GM18861 (cell line): ENCODE data around the gene VWA7.

Experiments
- ATAC-seq: cut with Tn5 transposase; IDR thresholded peaks from one replicate; pipeline ENCODE4 v1.9.1; 2021; ENCODE audit not compliant: unreplicated experiment

VWA7 gene

DNA sequence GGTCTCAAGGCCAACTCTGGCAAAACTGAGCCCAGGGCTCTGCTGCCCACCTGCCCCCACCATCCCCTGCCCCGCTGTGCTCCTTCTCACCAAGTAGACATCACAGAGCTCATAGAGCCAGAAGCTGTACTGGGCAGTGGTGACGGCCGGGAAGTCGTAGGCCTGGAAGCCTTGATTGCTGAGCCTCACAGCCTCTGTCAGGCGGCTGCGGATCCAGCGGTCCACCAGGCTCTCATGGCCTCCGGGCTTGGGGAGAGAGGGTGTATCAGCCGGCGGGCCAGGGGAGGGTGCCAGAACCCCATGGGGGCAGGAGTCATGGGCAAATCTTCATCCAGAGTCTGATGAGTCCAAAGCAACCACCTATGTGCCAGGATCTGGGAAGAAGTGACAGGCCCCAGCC, 2.8 kb upstream of the VWA7 start:
- no peak for ATAC-seq

DNA sequence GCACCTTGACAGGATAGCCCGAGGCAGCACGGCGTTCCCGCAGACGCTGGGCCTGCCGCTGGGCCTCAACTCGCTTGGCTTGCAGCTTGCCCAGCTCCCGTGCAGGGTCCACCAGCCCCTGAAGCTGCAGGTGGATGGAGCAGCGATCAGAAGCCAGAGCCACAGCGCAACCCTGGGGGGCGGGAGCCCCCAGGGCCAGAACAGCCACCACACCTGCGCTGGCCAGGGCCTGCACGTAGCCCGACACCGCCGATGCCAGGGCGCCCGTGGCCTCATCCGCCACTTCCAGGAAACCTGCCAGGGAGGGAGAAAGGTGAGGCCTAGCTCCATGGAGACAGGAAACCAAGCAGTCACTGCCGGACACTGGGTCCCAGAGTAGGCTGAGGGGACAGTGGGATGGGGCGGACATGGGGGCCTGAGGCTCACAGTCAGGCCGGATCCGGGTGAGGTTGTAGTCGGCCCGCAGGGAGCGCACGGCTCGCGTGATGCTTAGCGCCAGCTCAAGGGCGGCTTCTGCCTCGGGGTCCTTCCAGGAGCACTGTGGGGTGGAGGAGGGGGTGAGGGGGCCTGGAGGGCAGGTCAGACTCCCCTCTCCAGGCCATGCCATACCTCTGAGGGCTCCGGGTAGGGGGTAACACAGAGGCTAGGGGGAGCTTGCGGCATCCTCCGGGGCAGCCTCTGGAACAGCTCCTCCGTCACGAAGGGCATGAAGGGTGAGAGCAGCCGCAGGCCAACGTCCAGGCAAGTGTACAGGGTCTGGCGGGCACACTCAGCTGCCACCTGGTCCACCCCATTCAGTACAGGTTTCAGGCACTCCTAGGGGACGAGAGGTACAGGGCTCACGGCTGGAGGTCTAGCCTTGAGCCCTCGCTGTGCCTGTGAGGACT, 2.1 kb upstream of the VWA7 start:
- ATAC-seq, result no peak

DNA sequence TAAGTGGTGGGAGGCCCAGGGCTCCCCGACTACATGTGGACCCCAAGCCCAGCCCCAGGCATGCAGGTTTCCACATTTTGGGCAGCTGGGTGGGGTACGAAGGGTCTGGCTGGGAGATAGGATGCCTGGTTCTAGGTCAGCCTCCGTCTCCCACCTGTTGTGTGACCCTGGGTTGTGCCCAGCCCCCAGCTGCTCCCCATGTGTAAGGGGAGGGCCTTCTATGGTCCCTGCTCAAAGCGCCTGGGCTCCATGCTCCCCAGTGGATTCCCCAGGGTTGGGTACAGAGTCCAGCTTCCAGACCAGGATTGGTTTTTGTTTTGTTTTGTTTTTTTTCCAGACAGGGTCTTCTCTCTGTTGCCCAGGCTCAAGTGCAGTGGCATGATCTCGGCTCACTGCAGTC, 1.1 kb upstream of the VWA7 start:
- ATAC-seq, result no peak

DNA sequence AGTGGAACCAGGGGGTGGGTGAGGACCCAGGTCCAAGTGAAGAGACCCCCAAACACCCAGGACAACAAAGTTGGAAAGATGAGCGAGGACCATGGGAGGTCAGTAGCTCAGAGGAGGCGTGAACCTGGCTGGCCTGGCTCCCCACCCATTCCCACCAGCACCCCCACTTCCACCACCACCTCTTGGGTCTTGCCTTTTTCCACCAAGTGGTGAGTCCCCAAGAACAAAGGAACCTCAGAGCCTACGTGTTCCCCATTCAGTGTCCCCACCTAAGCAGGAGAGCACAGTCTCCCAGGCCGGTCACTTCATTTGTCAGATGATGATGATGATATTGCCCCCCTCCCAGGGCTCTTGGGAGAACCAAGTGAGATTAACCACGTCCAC, 531 bp upstream of the VWA7 start:
- no peak for ATAC-seq

DNA sequence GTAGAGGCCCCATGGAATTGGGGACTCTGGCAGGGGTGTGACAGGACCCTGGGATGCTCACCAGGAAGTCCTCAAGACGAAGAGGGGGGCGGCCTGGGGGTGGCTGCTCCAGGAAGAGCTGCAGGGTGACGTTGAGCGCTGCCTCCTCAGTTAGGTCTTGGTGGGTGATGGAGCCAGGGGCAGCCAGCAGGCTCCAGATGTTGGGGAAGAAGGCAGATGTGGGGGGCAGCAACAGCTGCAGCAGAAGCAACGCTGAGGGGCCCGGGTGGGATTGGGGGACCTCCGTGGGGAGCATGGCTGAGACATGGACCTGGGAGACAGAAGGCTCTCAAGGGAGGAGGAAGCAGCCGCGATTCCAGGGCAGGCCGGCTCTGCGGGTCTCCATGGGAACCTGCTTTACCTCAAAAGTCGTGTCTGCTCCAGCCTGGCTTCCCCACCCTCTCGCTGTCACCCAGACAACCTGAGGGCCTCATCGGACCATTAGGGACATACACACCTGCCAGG, 591 bp downstream of the VWA7 start:
- no peak for ATAC-seq

DNA sequence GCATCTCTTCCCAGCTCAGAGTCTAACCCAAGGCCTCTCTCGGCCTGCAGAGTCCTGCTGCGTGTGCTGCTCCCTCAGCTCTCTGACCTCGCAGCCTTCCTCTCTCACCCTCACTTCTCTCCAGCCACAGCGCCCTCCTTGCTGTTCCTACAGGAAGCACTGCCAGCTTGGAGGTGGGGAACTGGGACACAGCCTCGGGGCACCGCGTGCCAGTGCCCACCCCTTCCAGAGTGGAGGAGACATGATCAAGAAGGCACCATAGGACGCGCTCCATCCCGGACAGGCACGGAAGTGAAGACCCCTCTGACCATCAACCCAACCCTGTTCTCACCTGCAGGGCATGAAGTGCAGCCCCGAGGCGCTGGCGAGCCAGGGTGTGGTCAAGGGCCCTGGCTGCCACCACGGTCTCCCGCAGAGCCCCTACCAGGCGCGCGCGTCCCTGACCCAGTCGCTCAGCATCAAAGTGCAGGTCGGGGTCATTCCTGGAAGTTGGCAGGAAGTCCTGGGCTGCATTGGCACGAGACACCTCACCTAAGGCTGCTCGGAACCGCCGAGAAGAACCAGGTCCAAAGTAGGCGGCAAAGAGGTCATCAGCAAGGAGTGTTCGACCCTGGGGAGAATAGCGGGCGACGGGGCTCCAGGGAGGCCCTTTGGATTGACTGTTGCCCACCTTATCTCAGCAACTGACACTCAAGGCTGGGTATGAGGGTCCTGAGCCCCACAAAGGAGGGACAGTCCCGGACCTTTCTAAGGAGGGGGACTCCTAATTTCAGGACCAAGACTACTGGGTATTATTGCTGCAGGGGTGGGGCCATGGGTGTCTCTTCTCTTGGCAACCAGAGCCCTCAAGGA, 1.3 kb downstream of the VWA7 start:
- no peak for ATAC-seq

DNA sequence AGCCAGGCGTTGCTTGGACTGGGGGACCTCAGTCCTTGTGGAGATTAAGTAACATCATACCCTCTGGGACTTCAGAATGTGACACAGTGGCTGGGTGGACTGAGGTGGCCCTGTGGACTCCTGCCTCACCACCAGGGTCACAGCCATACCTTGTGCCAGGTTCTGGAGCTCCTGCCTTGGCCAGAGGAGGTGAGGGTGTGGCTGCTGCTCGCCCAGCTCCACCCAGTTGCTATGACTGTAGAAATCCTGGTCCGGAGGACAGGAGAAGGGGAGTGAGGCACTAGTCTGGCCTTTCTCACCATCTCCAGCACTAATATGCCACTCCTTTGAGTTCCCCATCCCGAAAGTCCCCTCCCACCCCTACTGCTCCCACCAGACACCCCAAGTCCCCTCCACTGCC, 1.9 kb downstream of the VWA7 start:
- no peak for ATAC-seq

DNA sequence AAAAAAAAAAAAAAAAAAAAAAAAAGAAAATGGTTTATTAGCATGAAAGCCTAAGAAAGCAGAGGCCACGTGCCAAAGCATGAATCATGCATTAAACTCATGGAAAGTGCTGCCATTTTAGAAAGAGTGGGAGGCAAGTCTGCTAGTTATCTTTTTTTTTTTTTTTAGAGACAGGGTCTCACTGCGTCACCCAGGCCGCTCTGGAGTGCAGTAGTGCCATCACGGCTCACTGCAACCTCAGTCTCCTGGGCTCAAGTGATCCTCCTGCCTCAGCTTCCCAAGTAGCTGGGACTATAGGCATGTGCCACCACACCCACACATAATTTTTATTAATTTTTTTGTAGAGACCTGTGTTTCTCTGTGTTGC, 5.2 kb downstream of the VWA7 start:
- no peak for ATAC-seq

DNA sequence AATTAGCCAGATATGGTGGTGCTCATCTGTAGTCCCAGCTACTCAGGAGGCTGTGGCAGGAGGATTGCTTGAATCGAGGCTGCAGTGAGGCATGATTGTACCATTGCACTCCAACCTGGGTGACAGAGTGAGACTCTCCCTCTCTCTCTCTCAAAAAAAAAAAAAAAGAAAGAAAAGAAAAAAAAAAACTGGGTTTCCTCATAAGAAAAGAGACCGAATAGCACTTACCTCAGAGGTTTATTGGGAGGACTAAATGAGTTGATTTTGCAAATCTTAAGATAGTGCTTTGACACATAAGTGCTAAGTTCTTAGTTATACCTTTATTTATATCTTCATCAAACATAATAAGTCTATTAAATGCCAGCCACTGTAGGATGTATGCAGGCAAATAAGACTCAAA, 6.3 kb downstream of the VWA7 start:
- ATAC-seq, result no peak

DNA sequence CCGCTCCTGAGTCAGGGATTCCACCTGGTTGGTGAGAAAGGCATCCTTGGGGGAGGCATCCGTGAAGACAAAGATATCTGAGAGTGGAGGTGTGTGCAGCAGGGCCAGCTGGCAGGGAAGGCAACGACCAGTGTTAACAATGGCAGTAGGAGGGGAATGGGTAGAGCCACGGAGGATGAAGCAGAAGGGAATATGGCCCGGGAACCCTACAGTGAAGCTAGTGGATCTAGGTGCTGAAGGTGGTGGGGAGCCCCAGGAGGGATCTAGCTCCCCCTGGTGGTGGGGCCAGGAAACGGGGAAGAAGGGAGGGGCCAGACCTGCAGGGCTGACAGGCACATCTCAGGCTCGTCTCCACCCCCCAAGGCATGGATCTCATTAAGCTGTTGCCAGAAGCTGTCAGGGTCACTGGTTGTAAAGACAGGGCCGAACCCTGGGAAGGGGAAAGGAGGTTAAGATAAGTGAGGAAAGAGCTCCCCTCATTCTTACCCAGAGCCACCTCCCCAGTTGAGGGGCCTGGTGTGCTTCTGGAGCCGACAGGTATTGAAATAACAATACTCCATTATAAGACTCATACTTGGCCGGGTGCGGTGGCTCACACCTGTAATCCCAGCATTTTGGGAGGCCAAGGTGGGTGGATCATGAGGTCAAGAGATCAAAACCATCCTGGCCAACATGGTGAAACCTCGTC, 7.3 kb downstream of the VWA7 start:
- ATAC-seq, result no peak

DNA sequence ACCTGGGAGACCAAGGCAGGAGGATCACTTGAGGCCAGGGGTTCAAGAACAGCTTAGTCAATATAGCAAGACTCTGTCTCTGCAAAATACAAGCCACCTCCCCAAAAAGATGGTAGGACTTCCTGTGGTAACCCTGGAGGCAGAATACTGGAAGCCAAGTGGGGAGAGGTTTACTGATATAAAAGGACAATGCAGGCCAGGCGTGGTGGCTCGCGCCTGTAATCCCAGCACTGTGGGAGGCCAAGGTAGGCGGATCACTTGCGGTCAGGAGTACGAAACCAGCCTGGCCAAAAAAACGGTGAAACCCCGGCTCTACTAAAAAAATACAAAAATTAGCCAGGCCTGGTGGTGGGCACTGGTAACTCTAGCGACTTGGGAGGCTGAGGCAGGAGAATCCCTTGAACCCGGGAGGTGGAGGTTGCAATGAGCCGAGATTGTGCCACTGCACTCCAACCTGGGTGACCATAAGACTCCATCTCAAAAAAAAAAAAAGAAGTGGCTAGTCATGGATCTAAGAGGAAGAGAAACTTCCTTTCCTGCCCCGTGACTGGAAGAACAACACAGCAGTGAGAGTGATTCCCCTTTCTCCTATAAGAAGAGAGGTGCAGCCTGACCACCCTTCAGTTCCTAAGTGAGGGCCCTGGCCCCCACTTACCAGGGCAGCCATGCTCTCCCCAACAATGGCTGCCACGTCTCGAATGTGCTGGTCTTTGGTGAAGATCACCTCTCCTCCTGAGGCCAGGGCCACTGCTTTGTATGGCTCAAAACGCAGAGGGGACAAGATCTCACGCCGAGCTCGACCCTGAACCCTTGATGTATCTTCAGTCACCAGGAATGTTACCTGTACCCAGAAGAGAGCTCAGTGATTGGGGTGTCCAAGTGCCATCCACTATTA, 8.5 kb downstream of the VWA7 start:
- no peak for ATAC-seq

DNA sequence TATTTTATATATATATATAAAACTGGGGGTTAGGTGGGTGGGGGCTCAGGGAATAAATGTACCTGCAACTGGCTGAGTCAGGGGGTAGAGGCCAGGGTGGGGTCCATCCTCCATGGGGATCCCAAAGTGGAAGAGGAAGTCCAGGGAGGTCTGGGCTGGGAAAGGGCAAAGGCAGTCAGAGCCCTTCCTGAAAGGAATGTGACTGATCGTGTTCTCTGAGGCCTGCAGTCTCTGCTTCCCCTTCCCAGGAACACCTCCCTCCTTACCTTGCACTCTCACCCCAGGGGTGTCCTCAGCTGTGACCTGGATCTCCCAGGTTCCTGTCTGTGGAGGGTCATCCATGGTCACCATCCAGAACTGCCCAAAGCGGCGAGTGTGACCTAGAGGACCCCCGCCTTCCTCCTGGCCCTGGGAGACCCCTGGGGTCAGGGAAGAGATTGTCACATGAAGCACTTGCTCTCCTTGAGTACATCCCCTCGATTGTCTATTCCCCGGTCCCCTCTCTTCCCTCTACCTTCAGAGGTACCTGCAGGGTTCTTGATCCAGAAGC, 10.0 kb downstream of the VWA7 start:
- ATAC-seq, result no peak

DNA sequence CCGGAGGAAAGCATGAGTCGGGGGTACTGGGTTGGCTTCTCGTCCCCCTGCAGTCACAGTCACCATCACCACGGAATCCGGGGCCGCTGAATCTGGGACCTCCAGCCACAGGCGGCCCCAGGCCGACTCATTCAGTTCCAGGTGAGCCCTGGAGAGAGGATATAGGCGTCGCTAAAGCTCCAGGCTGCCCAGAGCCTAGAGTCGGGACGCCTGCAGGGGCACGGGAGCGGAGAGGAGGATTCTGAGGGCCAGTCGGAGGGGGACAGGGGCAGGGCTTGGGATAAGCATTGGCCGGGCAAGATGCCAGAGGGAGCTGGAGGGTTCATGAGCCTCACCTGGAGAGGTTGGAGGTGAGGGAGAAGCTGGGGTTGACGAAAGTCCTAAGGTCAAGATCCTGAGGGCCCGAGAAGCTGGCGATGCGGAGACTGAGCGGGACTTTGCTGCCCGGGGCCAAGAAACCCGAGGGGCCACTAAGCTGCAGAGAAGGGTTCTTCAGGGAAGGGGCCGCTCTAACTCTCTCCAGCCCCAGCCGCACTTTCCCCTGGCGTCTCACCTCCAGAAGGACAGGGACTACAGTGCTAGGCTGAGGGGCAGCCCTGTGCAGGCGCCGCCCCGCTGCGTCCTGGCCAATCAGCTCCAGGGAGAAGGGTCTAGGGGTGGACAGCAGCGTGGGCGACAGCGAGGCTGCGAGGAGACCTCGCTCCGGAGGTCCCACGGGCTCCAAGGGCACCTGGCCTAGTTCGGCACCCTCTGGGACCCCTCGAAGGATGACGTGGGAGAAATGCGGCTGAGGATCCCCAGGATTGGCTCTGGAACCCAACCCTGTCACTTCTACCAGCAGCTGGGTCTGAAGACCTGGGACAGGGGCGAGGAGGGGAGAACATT, 11.0 kb downstream of the VWA7 start:
- ATAC-seq, result no peak

DNA sequence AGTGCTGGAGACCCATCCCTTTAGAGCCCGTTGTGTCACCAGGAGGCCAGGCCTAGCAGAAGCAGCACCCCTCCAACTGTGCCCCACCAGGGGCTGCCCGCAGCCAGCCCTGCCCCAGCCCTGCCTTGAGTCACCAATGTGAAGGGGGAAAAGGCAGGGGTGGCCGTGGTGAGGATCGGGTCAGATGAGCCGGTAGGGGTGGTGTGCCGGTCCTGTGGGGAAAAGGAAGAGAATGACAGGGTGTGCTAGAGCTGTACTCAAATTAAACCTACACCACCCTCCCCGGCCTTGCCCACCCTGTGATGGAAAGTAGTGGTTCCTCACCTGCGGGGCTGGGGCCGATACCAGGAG, 11.6 kb downstream of the VWA7 start:
- no peak for ATAC-seq

DNA sequence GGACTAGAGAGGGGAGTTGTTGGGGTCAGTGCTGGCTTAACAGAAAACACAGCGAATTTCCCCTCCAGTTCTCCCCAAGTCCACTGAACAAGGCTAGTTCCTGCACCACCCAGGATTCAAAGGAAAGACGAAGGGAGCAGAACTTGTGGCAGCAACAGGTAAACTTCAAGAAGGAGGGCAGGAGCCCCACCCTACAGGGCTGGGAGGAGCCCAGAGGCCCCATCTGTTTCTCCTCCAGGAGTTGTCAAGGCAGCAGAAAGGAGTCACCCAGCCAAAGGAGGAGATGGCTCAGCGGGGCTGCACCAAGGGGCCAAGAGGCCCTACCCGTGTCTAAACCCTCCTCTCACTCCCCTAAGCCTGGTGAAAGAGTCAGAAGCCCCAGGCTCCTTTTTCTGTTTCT, 12.9 kb downstream of the VWA7 start:
- no peak for ATAC-seq

DNA sequence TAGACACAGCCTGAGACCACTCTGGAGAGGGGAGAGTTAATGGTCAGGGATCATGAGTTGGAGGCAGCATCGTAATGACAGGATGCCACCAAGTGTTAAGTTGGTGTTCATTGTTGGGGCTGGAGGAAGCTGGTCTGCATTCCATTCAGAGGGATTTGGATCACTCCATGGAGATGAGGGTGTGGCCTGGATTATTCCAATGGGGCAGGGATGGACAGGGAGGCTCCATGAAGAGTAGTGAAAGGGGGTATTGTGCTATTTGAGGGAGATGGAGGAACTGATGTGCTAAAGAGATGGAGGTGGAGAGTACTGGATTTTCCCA, 13.5 kb downstream of the VWA7 start:
- no peak for ATAC-seq

DNA sequence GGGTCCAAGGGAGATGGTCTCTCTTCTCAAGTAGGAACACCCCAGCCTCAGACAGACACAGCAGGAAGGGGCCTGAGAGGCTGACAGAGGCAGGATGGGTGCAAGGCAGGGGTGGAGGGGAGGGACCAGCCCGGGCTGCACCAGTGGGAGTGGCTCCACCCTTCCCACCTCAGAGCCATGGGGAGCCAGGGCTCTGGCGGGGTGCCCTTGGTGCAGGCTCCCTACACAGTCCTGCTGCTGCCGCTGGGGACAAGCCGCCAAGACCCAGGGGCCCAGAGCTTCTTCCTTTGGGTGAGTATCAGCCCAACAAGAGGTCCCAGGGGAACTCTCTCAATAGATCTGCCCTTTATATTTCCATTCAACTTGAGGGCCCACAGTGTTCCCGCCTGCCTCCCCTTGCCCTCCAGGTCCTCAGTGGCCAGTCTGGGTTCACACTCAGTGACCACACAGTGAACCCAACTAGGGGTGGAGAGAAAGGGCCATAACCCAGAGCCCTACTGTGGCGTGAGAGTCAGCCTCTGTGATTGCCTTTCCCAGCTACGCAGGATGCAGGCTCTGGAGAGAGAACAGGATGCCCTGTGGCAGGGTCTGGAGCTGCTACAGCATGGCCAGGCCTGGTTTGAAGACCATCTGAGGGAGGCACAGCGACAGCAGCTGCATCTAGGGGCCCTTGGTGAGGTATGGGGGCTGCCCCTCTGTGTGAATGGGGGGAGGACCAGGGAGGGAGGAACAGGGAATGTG, 14.1 kb downstream of the VWA7 start:
- ATAC-seq, result no peak

DNA sequence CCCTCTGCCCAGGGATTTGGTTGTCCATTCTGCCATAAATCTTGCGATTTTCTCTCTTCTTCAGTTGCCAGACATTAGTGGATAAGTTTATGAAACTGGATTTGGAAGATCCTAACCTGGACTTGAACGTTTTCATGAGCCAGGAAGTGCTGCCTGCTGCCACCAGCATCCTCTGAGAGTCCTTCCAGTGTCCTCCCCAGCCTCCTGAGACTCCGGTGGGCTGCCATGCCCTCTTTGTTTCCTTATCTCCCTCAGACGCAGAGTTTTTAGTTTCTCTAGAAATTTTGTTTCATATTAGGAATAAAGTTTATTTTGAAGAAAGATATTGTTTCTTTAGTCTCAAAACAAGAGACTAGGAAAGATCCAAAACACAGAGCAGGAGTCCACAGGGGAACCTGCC, 14.8 kb downstream of the VWA7 start, which contains the start of gene SAPCD1:
TSS of gene SAPCD1 (plus strand) at position 301 of the 400 bp plus-strand sequence. CDS start 399 bp downstream, outside the sequence.
- no peak for ATAC-seq

DNA sequence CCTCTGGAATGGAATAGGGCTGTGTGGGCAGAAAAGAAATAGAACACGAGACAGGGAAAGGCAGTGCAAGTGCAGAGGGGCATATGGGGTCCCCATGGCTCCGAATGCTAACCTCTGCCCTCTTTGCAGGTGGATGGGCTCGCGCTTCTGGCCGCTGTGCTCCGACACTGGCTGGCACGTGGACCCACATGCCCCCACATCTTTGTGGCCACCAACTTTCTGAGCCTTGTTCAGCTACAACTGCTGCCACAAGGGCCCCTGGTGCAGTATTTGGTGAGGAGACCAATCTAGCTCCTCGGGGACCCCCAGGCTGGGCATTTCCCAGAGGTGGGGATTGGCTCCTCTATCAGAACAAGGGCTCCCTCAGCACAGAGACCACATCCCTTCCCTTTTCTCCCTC, 15.8 kb downstream of the VWA7 start:
- no peak for ATAC-seq
